ENCODE measurements around the gene DTD2.

DNA sequence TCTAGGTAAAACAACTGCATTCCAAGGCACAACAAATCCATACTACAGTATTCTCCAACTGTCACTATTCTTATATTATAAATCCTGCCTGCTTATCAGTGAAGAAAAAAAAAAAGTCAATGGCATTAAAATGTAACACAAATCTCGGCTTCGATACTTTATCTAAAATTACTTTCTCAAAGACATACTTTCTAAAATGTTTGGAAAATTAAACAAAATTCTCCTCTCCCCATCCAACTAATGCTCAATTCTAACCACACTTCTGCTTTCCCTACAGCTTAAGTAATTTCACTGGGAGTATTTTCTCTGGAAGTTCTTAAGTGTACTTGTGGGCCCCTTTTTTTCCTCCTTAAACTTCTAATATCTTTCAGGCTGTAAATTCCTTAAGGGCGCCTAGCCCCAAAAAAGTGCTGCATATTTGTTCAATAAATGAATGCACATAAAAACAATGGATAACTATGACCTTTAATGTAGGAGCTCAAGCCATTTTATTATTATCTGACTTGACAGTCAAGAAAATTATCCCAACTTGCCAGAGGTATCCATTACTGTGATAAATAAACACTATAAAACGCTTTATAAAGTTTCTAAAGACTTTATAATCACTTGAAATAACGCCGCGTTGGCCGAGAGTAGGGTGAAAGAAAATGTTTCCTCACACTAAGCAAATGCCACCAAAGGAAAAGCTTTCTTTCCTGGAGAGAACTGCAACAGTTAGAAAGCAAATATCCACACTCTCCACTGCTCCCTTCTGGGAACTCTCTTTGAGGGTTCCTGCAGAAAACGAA, 37.9 kb downstream of the DTD2 start:
- TF ChIP-seq CTCF (tag by site-specific recombination; IDR thresholded peaks at IDR 0.05) (no peak), ZNF660 (tag by site-specific recombination; IDR thresholded peaks at IDR 0.05) (no peak), KLF10 (tag by site-specific recombination; IDR thresholded peaks at IDR 0.05) (no peak)
